Measurements from ENCODE around the gene PBX1. TPM values are rescaled to one million over a fixed set of nuclear protein-coding genes. Genes with fewer than 3 reads are reported as not detected.

PBX1 gene
- total and polyA plus RNA-seq, 4 donors = 2.2 to 17.3 (median 5.1) TPM

DNA sequence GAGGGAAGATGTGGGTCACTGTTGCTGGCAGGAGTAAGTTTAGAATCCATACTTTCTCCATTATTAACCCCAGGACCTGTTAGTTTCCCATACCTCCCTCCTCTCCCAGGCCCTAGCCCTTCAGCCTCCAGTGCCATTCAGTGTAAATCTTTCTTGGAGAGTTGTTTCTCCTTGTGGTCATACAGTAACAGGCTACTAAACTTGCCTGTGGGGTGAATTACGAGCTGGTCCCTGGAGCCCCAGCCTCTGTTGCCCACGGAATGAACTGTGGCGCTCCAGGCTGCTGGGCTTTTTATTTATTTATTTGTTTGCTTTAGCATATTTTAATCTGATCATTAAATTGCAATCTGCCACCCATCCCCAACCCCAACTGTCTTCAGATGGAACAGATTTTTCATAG lies 305.2 kb downstream of the PBX1 start:
- Histone ChIP-seq H3K4me1 (ENCODE audit: control insufficient read depth in 4 of 4, insufficient read depth in 4 of 4, low read length in 3 of 4) (no peaks in the 10 kb centered on the region), H3K9me3 (ENCODE audit: control insufficient read depth in 4 of 4, low read length in 3 of 4) (no peaks in the 10 kb centered on the region), H3K27ac (ENCODE audit: low read depth in 1 of 2, low read length in 2 of 2) (no peak overlapping the region), H3K36me3 (ENCODE audit: control insufficient read depth in 4 of 4, insufficient read depth in 3 of 4, low read depth in 1 of 4, low read length in 3 of 4) (no peaks in the 10 kb centered on the region), H3K27me3 (ENCODE audit: control insufficient read depth in 4 of 4, insufficient read depth in 4 of 4, low read length in 3 of 4) (no peaks in the 10 kb centered on the region), H3K4me3 (ENCODE audit: low read depth in 1 of 3, low read length in 3 of 3) (no peak overlapping the region), H3K9ac (ENCODE audit: low read depth in 1 of 2, low read length in 2 of 2) (no peak overlapping the region)
- DNase-seq (ENCODE audit: low spot score) = no peak
- TF ChIP-seq NR2F2 (IDR thresholded peaks at IDR 0.05) (no peak), YY1 (IDR thresholded peaks at IDR 0.05) (no peak), HNF4G (IDR thresholded peaks at IDR 0.05) (no peak), RAD21 (IDR thresholded peaks at IDR 0.05) (no peak), REST (IDR thresholded peaks at IDR 0.05) (no peak), EGR1 (IDR thresholded peaks at IDR 0.05; ENCODE audit: low read depth in 2 of 2) (no peak)
- TF ChIP-seq, protein P1, sequence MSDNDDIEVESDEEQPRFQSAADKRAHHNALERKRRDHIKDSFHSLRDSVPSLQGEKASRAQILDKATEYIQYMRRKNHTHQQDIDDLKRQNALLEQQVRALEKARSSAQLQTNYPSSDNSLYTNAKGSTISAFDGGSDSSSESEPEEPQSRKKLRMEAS (IDR thresholded peaks at IDR 0.05) = no peak
- TF ChIP-seq, protein P2, sequence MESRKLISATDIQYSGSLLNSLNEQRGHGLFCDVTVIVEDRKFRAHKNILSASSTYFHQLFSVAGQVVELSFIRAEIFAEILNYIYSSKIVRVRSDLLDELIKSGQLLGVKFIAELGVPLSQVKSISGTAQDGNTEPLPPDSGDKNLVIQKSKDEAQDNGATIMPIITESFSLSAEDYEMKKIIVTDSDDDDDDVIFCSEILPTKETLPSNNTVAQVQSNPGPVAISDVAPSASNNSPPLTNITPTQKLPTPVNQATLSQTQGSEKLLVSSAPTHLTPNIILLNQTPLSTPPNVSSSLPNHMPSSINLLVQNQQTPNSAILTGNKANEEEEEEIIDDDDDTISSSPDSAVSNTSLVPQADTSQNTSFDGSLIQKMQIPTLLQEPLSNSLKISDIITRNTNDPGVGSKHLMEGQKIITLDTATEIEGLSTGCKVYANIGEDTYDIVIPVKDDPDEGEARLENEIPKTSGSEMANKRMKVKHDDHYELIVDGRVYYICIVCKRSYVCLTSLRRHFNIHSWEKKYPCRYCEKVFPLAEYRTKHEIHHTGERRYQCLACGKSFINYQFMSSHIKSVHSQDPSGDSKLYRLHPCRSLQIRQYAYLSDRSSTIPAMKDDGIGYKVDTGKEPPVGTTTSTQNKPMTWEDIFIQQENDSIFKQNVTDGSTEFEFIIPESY (IDR thresholded peaks at IDR 0.05) = no peak
- WGBS = 92% methylated on average over 3 of the region's 3 CpGs

DNA sequence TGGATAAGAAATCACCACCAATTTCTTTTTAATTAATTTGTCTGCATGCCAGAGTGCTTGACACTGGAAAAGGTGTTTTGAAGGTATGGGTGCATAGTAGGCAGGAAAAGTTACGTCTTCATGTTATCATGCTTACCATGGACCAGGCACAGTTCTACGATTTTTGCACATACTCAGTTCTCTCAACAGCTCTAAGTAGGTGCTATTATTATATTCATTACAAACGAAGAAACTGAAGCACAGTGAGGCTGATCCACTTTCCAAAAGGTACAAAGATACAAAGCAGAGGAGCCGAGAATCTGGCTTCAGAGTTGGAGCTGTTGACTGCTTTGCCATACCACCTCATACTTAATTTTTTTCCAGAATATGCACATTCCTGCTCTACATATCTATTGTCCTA lies 306.4 kb downstream of the PBX1 start:
- Histone ChIP-seq H3K27ac (ENCODE audit: low read depth in 1 of 2, low read length in 2 of 2) (no peak overlapping the region), H3K4me3 (ENCODE audit: low read depth in 1 of 3, low read length in 3 of 3) (no peak overlapping the region), H3K9ac (ENCODE audit: low read depth in 1 of 2, low read length in 2 of 2) (no peak overlapping the region), H3K4me1 (ENCODE audit: control insufficient read depth in 4 of 4, insufficient read depth in 4 of 4, low read length in 3 of 4) (no peaks in the 10 kb centered on the region), H3K9me3 (ENCODE audit: control insufficient read depth in 4 of 4, low read length in 3 of 4) (no peaks in the 10 kb centered on the region), H3K27me3 (ENCODE audit: control insufficient read depth in 4 of 4, insufficient read depth in 4 of 4, low read length in 3 of 4) (no peaks in the 10 kb centered on the region), H3K36me3 (ENCODE audit: control insufficient read depth in 4 of 4, insufficient read depth in 3 of 4, low read depth in 1 of 4, low read length in 3 of 4) (no peaks in the 10 kb centered on the region)
- DNase-seq (ENCODE audit: low spot score) = no peak
- no peak for TF ChIP-seq TAF1 (conservative IDR thresholded peaks at IDR 0.05)
- no peak for TF ChIP-seq CTCF (IDR thresholded peaks at IDR 0.05; ENCODE audit: low read depth, low read length, missing input control)
- no peak for TF ChIP-seq JUND (IDR thresholded peaks at IDR 0.05)
- TF ChIP-seq, protein P3, sequence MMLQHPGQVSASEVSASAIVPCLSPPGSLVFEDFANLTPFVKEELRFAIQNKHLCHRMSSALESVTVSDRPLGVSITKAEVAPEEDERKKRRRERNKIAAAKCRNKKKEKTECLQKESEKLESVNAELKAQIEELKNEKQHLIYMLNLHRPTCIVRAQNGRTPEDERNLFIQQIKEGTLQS (IDR thresholded peaks at IDR 0.05) = no peak
- TF ChIP-seq, protein P2 (IDR thresholded peaks at IDR 0.05) = no peak
- TF ChIP-seq YY1 (IDR thresholded peaks at IDR 0.05) = no peak
- no peak for TF ChIP-seq RXRA (IDR thresholded peaks at IDR 0.05)
- 77% methylated on average over 4 of the region's 4 CpGs for WGBS
